HTERT RPE-1 (cell line): Measurements from ENCODE around the gene GTF2IRD1.
"Not testable (repeated sequence)": the region's sequence is repeated elsewhere in the genome, so short reads cannot be mapped to it uniquely, and the experiment has no call there.

Experiments
- in situ Hi-C: fragments of 300-500 bp; cut with MboI; formaldehyde crosslinking; loops from 4 replicates; pipeline ENCODE4 v1.14.3; 2020; ENCODE audit warnings: low sequenced_read_pairs

Gene GTF2IRD1

DNA sequence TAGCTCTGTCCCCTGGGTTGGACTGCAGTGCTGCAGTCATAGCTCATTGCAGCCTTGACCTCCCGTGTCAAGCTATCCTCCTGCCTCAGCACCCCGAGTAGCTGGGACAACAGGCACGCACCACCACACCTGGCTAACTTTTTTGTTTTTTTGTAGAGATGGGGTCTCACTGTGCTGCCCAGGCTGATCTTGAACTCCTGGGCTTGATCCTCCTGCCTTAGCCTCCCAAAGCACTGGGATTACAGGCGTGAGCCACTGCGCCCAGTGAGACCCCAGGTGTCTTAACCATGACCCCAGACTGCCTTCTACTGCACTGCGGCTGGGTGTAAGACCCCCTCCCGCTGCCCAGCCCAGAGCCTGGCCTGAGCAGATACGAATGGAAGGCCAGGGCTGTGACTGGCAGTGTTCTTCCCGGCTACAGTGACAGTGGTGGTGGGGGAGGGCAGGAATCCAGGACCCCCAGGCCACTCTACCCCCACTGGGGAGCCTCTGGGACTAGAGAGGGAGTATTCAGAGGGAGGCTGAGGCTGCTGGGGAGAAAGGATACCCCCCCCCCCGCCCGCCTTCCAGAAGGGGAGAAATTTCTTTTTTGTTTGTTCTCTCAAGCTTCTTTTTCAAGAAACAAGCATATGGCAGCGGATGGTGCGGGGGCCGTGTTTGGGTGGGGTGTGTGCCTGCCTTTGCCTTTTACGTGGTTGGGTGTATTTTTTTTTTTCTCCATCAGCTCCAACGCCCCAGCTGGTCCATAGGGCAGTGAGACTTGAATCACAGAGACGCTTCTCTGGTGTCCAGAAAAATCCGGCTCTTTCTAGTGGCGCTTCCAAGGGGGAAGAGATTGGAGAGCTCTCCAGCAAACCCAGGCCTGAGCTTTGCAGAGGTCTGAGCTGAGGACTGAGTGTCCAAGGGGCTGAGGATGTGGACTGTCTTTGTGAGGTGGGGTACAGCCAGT, 36.6 kb downstream of the GTF2IRD1 start:
- in situ Hi-C loops = no loop called here

DNA sequence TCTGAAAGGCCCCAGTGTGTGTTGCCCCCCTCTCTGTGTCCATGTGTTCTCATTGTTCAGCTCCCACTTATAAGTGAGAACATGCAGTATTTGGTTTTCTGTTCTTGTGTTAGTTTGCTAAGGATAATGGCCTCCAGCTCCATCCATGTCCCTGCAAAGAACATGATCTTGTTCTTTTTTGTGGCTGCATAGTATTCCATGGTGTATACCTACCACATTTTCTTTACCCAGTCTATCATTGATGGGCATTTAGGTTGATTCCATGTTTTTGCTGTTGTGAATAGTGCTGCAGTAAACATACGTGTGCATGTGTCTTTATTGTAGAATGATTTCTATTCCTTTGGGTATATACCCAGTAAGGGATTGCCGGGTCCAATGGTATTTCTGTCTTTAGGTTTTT, 37.8 kb downstream of the GTF2IRD1 start:
- in situ Hi-C loops = not testable (repeated sequence)

DNA sequence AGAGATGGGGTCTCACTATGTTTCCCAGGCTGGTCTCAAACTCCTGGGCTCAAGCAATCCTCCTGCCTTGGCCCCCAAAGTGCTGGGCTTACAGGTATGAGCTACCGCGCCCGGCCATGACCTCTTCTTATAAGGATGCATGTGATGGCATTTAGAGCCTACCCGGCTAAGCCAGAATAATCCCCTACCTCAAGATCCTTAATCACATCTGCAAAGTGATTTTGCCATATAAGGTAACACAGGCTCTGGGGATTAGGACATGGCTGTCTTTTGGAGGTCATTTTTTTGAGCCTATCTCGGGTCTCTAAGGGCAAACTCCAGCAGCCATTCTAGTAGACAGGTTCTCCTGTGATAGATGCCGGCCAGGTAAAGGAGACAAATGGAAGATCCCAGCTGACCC, 39.6 kb downstream of the GTF2IRD1 start:
- in situ Hi-C loops = no loop called here

DNA sequence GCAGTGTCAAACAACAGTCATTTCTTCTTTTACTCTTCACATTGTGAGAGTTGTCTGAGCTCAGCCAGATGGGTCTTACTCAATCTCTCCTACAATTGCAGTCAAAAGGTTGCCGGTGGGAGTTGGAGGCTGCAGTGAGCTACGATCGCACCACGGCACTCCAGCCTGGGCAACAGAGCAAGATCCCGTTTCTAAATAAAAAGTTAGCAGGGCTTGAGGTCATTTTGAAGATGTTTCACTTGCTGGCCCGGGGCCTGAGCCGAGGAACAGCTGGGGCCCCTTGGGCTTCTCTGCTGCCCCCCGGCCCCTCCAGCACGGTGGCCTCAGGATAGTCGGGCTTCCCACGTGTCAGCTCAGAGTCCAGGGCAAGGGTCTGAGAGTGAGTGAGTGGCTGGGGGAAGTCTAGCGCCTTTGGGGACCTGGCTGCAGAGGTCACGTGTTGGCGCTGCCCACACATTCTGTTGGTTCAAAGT, 40.4 kb downstream of the GTF2IRD1 start:
- in situ Hi-C loops = no loop called here

DNA sequence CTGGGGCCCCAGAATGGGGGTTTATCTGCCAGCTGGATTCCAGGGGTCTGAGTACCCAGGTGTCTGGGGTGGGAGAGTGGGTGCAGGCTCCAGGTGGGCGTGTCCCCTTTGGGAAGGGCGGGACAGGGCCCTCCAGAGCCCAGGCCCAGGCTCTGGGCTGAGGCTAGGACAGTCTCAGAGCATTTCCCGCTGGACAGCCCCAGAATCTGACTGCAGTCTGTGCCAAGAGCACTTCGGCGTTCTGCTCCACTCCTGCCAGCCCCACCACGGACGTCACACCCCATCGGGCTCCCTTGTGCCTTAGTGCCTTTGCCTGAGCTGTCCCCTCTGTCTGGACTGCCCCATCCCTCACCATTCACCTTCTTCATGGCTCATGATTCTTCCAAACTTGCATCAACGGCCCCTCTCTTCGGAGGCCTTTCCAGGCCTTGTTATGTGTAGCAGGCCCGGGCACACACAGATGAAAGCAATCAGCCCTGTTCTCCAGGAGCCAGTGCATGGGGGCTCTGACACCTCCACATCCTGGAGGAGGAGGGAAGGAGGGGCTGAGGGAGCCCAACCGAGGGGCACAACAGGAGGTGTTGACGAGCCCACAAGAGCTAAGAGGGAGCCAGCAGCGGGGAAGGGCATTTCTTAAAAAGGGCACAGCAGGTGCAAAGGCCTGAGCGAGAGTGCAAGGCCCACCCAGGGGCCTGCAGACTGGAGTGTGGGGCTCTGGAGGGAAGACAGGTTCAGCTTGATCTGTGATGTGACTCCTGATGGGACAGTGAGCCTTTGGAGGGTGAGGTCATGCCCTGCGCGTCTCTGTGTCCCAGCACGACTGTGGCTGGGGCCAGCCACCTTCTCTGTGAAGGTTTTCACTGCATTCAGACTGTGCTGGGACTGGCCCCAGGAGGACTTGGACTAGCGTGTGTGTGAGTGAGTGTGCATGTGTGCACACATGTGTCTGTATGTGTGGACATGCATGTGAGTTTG, 41.7 kb downstream of the GTF2IRD1 start:
- in situ Hi-C loops = no loop called here

DNA sequence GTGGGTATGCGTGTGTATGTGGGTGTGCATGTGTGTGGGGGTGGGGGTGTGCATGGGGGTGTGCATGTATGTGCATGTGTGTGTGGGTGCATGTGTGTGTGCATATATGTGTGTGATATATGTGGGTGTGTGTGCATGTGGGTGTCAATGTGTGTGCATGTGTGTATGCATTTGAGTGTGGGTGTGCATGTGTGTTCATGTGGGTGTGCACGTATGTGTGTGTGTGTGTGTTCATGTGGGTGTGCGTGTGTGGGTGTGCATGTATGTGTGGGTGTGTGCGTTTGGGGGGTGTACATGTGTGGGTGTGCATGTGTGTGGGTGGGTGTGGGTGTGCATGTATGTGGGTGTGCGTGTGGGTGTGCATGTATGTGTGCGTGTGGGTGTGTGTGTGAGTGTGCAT, 42.6 kb downstream of the GTF2IRD1 start:
- in situ Hi-C loops = no loop called here

DNA sequence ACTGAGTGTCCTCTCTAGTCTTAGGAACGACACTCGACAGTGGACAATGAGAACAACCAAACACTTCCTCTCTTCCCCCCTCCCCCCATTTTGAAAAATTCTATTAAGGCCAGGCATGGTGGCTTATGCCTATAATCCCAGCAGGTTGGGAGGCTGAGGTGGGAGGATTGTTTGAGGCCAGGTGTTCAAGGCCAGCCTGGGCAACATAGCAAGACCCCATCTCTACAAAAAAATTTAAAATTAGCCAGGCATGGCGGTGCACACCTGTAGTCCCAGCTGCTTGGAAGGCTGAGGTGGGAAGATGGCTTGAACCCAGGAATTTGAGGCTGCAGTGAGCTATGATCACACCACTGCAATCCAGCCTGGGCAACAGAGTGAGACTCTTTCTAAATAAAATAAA, 43.1 kb downstream of the GTF2IRD1 start:
- in situ Hi-C loops = not testable (repeated sequence)

DNA sequence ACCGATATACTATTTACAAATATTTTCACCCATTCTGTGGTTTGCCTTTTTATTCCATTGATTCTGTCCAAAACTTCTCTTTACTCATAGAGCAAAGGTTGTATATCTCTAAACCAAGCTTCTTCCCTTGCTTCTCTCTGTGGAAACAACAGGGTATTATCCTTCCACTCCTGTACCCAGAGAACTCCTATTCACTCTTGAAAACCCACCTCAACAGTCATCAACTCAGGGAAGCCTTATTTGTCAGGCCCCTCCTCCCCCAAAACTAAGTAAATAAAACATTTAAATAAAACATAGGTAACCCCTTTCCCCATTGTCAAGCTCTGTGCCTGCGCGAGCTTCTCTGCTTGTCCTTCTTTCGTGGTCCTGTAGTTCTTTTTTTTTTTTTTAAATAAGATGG, 44.6 kb downstream of the GTF2IRD1 start:
- in situ Hi-C loops = no loop called here

DNA sequence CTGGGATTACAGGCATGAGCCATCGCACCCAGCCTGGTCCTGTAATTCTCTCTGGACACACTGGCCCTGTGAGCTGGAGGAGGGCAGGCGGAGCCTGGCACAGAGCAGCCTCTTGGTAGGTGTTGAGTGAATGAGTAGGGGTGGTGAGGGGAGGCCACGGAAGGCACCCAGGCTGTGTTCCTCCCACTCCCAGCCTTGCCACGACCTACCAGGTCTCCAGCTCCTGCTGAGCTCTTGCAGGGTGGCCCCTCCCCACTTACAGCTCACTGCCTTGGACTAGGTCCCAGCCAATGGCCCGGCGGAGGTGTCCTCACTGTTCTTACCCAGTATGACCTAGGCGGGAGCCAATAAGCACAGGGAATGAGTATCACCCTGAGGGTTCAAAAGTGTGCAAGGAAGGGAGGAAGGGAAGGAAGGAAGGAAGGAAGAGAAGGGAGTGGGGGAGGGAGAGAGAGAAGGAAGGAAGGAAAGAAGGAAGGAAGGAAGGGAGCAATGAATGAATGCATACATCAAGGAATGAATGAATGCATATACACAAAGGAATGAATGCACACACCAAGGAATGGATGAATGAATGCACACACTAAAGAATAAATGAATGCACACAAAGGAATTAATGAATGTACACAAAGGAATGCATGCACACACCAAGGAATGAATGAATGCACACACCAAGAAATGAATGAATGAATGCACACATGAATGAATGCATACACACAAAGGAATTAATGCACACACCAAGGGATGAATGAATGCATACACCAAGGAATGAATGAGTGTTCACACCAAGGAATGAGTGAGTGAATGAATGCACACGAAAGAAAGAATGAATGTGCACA, 45.5 kb downstream of the GTF2IRD1 start:
- in situ Hi-C loops = no loop called here

DNA sequence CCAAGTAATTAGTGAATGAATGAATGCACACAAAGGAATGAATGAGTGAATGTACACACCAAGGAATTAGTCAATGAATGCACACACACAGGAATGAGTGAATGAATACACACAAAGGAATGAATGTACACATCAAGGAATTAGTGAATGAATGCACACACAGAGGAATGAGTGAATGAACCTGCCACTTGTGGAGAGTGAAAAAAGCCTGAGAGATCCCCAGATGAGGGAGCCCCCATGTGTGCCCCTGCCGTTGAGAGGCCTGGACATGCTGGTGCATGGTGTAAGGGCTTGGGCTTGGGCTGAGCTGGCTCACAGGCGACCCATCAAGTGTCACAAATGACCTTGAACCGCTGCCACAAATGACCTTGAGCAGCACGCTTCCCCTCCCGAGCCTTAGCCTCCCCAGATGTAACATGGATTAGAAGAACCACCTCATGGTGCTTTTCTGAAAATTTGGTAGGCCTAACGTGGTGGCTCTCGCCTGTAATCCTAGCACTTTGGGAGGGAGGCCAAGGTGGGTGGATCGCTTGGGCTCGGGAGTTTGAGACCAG, 46.2 kb downstream of the GTF2IRD1 start:
- in situ Hi-C loops = no loop called here

DNA sequence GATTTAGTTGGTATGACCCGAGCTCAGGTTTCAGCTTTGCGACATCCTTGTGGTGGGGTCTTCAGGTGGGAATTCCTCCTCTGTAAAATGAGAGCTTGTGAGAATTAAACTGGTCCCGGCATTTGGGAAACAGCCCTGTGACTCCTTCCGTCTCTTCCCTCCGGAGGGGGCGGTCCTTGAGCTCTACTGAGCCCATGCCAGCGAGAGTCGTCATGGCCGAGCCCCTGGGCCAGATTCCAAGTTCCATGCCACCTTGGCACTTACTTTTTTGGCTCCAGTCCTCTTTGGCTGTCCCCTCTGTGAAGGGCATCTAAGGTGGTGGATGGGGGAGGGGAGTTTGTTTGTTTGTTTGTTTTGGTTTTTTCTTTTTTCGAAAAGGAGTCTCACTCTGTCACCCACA, 47.6 kb downstream of the GTF2IRD1 start:
- in situ Hi-C loops = no loop called here

DNA sequence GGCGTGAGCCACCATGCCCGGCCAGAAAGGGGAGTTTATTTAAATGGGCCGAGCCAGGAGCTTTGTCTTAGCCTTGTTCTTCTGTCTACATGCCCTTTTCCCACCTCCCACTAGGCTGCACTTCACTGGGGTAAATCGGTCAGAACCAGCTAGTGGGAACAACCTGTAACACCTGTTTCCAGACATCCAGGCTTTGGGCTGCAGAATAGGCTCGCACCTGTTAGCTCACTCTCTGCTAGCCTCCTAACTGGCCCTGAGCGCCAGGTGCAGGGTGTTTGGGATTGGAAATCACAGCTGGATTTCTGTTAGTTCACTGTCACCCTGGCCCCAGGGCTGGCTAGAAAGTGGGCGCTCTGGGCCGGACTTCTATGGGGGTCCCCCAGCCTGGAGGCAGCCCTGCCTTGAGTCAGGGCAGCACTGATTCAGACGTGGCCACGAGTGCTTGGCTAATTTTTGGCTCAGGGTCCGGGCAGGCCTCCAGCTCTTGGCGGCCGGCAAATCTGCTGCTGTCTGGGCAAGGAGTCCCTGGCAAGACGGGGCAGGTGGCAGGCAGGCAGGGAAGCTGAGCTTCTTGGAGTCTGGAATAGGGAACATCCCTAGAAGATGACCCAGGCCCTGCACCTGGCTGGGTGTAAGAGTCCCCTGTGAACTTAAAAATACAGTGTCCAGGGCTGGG, 48.6 kb downstream of the GTF2IRD1 start:
- in situ Hi-C loops = no loop called here

DNA sequence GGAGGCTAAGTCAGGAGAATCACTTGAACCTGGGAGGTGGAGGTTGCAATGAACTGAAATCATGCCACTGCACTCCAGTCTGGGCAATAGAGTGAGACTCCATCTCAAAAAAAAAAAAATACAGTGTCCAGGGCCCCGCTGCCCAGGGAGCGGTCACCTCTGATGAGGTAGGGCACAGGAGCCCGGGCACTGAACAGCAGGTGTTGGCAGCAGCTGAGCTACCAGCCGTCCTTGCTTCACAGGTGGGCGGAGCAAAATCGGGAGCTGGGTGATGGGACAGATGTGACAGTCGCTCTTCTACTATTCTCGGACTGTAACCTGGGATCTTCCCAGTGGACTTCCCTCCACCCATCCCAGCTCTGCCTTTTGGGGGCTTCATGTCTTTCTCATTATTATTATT, 49.4 kb downstream of the GTF2IRD1 start:
- in situ Hi-C loops = no loop called here

DNA sequence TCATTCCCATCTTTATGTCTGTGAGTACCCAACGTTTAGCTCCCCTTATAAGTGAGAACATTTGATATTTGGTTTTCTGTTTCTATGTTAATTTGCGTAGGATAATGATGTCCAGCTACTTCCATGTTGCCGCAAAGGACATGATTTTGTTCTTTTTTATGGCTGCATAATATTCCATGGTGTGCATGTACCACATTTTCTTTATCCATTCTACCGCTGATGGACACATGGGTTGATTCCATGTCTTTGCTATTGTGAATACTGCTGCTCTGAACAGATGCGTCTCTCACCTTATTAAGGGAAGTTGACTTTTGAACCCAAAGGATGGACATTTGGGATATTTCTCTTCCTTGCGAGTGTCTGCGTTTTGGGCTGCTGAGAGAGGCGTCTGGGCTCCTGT, 50.2 kb downstream of the GTF2IRD1 start:
- in situ Hi-C loops = no loop called here

DNA sequence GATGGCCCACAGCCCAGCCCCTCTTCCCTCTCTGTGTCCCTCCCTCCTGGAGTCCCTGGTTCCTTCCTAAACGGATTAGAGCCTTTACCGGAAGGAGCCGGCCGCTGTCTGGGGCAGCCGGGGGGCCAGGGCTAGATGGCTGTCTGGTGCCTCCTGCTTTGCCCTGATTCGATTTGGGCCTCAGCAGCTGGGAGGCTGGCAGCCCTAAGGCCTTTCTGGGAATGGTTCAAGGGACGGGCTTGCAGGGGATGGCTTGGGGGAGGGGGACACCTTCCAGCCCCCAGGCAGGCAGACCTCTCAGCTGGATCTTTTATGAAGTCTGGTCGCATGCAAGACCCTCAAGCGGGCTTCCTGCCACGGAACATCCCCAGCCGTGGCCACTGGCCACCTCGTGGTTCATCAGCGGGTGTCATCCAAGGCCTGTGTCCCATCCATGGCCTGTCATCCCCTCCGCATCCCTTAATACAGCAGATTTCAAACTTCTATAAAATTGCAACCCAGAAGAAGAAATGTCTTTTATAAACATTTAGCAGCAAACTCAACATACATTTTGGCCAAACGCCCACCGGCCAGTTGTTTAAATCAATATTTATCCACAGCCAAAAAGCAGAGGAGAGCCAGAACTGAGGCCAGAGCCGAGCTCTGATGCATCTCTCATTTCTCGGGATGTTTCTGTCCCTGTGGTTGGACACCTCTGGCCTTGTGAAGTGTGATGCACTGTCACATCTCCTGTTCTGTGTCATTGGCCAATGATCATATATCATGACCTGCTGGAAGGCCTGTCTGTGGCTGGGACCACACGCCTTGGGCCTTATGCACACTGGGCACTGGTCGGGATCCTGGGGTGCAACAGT, 52.0 kb downstream of the GTF2IRD1 start:
- in situ Hi-C loops = no loop called here

DNA sequence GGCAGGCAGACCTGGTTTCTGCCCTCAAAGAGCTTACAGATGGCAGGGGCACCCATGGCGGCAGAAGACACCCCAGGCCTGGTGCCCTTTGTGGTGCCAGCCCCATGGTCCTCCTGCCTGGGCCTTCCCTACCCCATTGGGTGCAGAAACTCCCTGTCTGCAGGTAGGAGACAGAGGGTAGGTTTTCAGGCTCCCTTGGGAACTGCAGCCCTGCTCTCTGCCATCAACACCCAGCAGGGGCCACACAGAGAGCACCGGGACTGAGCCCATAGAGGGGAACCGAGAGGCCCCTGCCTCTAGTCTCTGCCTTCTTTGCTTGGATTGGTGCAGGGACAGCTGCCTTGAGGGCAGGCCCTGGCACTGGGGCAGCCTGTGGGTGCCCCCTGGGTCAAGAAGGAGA, 52.6 kb downstream of the GTF2IRD1 start:
- in situ Hi-C loops = no loop called here

DNA sequence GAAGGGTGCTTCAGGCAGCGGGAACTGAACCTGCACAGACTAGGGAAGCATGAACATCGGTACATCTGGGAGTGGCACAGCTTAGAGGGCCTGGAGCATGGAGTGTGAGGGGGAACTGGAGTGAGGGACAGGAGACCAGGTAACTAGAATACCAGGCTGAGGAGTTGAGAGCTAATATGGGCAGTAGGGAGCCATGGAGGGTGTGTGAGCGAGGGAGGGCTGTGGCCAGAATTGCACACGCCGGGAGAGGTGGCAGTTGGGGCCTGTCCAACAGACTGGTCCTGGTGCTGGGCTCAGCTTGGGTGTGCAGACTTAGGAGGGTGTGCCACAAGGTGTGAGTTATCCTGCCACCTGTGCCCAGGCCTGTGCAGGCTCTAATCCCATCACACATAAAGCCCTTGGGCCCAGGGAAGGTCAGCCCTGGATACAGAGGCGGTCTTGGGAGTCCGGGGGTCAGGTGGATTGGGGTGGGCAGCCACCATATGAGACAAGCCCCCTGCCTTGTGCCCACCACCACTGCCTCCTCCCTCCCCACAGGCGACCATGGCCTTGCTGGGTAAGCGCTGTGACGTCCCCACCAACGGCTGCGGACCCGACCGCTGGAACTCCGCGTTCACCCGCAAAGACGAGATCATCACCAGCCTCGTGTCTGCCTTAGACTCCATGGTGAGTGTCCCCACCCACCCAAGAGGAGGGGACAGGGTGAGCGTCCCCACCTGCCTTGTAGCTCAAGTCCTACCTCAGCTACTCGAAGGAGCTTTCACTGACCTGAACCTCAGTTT, 54.0 kb downstream of the GTF2IRD1 start:
- in situ Hi-C loops = no loop called here

DNA sequence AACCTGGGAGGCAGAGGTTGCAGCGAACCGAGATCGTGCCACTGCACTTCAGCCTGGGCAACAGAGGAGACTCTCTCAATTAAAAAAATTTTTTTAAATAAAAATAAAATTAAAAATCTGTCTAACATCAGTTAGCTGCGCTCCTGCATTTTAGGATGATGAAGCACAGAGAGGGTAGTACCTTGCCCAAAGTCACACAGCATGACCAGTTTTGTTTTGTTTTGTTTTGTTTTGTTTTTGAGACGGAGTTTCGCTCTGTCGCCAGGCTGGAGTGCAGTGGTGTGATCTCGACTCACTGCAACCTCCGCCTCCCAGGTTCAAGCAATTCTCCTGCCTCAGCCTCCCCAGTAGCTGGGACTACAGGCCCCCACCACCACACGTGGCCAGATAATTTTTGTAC, 55.7 kb downstream of the GTF2IRD1 start:
- in situ Hi-C loops = not testable (repeated sequence)
